Measurements from ENCODE around the gene SERINC2. TPM values are rescaled to one million over a fixed set of nuclear protein-coding genes. Genes with fewer than 3 reads are reported as not detected.
A peak's percentile ranks its signal among the peaks of the same experiment; 100 is the strongest.

SERINC2 gene
- total RNA-seq (1 to 10 TPM; 1.3 to 1.7 (median 1.4) TPM), polyA plus RNA-seq (2.5 TPM)
- long read RNA-seq, donor 1, partial matches to known transcripts: 1 of 5 reads
- long read RNA-seq, donor 1, other reads (novel, unspliced or antisense): 0 of 5 reads
- long read RNA-seq, donor 2, partial matches to known transcripts: 1 of 1 reads
- long read RNA-seq, donor 2, other reads (novel, unspliced or antisense): 0 of 1 reads
- long read RNA-seq, donor 3: 0 reads
- long read RNA-seq, donor 4: 0 reads

DNA sequence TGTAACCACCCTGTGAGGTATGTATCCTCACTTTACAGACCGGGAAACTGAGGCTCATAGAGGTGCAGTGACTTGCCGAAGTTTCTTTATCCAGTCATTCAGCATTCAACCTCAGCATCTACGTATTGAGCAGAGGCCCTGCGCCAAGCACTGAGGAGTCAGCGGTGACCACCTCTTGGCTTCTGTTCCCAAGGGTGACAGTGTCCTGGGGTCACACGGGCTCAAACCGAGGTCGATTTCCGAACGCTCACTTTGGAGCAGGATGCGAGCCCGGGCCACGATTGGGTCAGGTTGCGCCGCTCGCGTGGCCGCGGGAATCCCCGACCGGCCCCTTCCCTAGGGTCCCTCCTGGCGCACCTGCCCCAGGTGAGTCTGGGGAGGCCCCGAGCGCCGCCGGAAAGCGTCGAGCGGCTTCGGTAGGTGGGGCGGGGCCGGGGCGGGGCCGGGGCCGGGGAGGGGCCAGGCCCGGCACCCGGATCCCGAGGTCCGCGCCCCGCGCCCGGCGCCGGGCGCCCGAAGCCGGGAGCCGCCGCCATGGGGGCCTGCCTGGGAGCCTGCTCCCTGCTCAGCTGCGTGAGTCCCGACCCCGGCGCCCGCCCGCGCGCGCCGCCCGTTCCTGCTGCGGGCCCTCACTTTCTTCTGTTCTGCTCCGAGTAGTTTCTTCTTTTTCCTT lies at the start of gene SERINC2:
SERINC2 (plus strand) TSS at position 482 of the 673 bp plus-strand sequence; CDS start at position 535, 53 bp downstream.
- ATAC-seq: peak; percentile 57 to 60
- 3% methylated on average over 63 of the region's 63 CpGs for WGBS
- no peak within 1 kb of the TSS for H3K27ac ChIP-seq (ENCODE audit: low read length)
- peak within 1 kb of the TSS; percentile 78 for H3K4me3 ChIP-seq (ENCODE audit: low read length)
- H3K27me3 ChIP-seq (ENCODE audit: control insufficient read depth, insufficient read depth): no peaks in the 10 kb centered on the region
- H3K4me1 ChIP-seq (ENCODE audit: control insufficient read depth, insufficient read depth, low read length): peaks cover 3% of the 10 kb centered on the region
- no peaks in the 10 kb centered on the region for H3K9me3 ChIP-seq (ENCODE audit: control insufficient read depth, low read length)
- intact Hi-C loops (cut with DNase I): no loop called here
- DNase-seq: peak in 1 of 3 donors; percentile 53

DNA sequence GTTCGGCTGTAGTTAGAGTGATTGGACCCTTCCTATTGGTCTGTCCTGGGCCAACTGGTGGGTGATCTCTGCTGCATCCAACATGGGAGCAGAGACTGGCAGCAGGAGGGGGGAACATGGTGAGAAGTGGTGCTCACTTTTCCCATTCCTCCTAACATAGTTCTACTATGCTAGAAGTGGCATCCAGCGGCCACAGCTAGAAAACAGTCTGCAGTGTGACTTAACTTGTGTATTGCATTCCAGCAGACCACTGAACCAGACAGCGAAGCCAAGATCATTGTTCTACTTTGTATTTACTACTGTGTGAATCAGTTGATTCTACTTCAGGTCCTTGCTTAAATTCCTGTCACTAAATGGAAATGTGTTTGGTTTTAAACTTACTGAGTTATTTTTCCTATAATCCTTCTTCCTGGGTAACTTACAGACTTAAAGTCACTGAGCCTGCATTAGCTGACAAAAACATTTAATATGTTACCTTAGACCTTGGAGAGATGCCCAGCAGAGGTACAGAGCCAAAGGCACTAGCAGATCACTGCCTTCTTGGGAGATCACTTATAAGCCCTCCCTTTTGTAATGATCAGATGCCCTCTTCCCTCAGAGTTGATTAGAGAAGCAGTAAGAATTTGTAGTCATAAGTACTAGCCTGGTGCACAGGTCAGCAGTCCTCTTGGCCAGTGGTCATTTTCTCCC lies 48.3 kb upstream of the SERINC2 start:
- Histone ChIP-seq H3K27me3 (ENCODE audit: control insufficient read depth, insufficient read depth) (no peaks in the 10 kb centered on the region), H3K4me3 (ENCODE audit: low read length) (no peak overlapping the region), H3K9me3 (ENCODE audit: control insufficient read depth, low read length) (no peaks in the 10 kb centered on the region), H3K27ac (ENCODE audit: low read length) (peak overlapping the region; percentile 30), H3K4me1 (ENCODE audit: control insufficient read depth, insufficient read depth, low read length) (no peaks in the 10 kb centered on the region)
- 93% methylated on average over 3 of the region's 3 CpGs for WGBS
- no peak for ATAC-seq
- no peak for DNase-seq
- intact Hi-C loops (cut with DNase I): no loop called here

- 55% methylated on average over 2 of the region's 2 CpGs for WGBS
- DNase-seq: no peak
- Histone ChIP-seq H3K4me1 (ENCODE audit: control insufficient read depth, insufficient read depth, low read length) (peaks cover 3% of the 10 kb centered on the region), H3K4me3 (ENCODE audit: low read length) (no peak overlapping the region), H3K9me3 (ENCODE audit: control insufficient read depth, low read length) (no peaks in the 10 kb centered on the region), H3K27ac (ENCODE audit: low read length) (peak overlapping the region; percentile 69), H3K27me3 (ENCODE audit: control insufficient read depth, insufficient read depth) (no peaks in the 10 kb centered on the region)
- no peak for ATAC-seq
- intact Hi-C loops (cut with DNase I): no loop called here
Measured at GRCh38 chr1:31366796-31367195, 46.2 kb upstream of the SERINC2 start.

- Histone ChIP-seq H3K4me3 (ENCODE audit: low read length) (no peak overlapping the region), H3K4me1 (ENCODE audit: control insufficient read depth, insufficient read depth, low read length) (peaks cover 3% of the 10 kb centered on the region), H3K9me3 (ENCODE audit: control insufficient read depth, low read length) (no peaks in the 10 kb centered on the region), H3K27ac (ENCODE audit: low read length) (peak overlapping the region; percentile 69), H3K27me3 (ENCODE audit: control insufficient read depth, insufficient read depth) (no peaks in the 10 kb centered on the region)
- ATAC-seq: peak; percentile 35 to 43
- DNase-seq: peak; percentile 53 to 73 (median 72)
- 56% methylated on average over 3 of the region's 3 CpGs for WGBS
- intact Hi-C loops (cut with DNase I): no loop called here
Measured at GRCh38 chr1:31368611-31369107, 44.4 kb upstream of the SERINC2 start.

- Histone ChIP-seq H3K4me3 (ENCODE audit: low read length) (peak overlapping the region; percentile 38), H3K27me3 (ENCODE audit: control insufficient read depth, insufficient read depth) (no peaks in the 10 kb centered on the region), H3K9me3 (ENCODE audit: control insufficient read depth, low read length) (no peaks in the 10 kb centered on the region), H3K27ac (ENCODE audit: low read length) (peak overlapping the region; percentile 69), H3K4me1 (ENCODE audit: control insufficient read depth, insufficient read depth, low read length) (peaks cover 10% of the 10 kb centered on the region)
- ATAC-seq (no peak), DNase-seq (no peak)
- 40% methylated on average over 2 of the region's 2 CpGs for WGBS
- intact Hi-C loops (cut with DNase I): no loop called here
Measured at GRCh38 chr1:31370021-31370420, 43.0 kb upstream of the SERINC2 start.

GRCh38 chr1:31370565-31370964 lies 42.4 kb upstream of the SERINC2 start:
- ATAC-seq (no peak), DNase-seq (no peak)
- Histone ChIP-seq H3K27me3 (ENCODE audit: control insufficient read depth, insufficient read depth) (no peaks in the 10 kb centered on the region), H3K4me3 (ENCODE audit: low read length) (peak overlapping the region; percentile 38), H3K27ac (ENCODE audit: low read length) (peak overlapping the region; percentile 69), H3K9me3 (ENCODE audit: control insufficient read depth, low read length) (no peaks in the 10 kb centered on the region), H3K4me1 (ENCODE audit: control insufficient read depth, insufficient read depth, low read length) (peaks cover 10% of the 10 kb centered on the region)
- 80% methylated on average over 4 of the region's 4 CpGs for WGBS
- intact Hi-C loops (cut with DNase I): no loop called here

DNA sequence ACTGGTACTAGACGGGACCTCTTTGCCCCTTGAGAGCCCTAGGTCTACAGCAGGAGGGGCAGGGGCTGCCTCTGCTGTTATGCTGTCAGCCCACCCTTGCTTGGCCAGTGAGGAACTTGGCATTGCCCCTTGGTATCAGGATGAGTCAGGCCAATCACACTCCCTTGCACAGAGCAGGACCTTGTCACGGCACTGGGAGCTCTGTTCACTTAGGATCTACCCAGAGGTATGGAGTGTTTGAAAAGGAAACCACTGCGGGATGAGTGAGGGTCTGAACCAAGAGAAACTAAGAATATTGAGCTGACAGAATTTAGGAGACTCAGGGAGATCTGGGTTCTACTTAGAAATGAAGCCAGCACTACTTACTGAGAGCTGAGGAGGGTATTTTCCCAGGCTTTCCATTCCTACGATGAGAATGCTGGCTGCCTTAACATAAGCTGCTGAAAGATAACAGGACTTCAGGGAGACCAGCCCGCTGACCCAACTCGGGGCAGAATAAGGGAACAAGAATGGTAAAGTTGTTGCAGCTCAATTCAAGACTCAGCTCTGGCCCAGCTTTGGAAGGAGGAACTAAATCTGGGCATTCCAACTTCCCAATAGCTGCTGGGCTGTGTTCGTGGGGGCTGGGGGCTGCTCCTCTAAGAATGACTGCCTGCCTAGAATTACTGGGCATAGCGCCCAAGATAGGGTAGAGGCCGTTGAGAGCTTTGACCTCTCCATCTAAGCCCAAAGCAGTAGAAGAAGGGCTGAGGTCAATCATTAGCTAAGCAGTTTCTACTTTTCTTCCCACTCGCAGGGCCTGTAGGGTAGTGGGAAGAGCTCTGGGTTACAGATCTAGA lies 41.7 kb upstream of the SERINC2 start:
- intact Hi-C loops (cut with DNase I): no loop called here
- ATAC-seq: no peak
- WGBS: 36% methylated on average over 10 of the region's 10 CpGs
- H3K9me3 ChIP-seq (ENCODE audit: control insufficient read depth, low read length): no peaks in the 10 kb centered on the region
- DNase-seq: no peak
- H3K27me3 ChIP-seq (ENCODE audit: control insufficient read depth, insufficient read depth): no peaks in the 10 kb centered on the region
- H3K27ac ChIP-seq (ENCODE audit: low read length): peak overlapping the region; percentile 69
- H3K4me3 ChIP-seq (ENCODE audit: low read length): peak overlapping the region; percentile 38
- H3K4me1 ChIP-seq (ENCODE audit: control insufficient read depth, insufficient read depth, low read length): peaks cover 10% of the 10 kb centered on the region

DNA sequence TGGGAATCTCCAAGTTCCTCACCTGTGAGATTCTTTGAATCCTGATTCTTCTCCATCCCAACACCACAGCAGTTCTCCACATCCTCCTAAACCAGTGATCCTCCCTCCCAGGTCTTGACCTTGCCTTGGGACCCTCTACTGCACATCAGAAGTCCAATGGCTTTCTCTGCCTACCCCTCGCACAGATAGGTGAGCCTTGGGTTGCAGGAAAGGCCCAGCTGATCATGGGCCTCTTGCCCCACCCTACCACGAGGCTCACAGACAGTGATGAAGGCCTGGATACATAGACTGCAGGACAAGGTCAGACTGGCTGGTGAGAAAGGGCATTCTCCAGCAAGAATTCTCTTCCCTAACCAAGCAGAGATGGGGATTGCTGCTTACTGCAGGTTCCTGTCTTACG lies 41.0 kb upstream of the SERINC2 start:
- H3K4me1 ChIP-seq (ENCODE audit: control insufficient read depth, insufficient read depth, low read length): peaks cover 10% of the 10 kb centered on the region
- no peaks in the 10 kb centered on the region for H3K27me3 ChIP-seq (ENCODE audit: control insufficient read depth, insufficient read depth)
- 66% methylated on average over 3 of the region's 3 CpGs for WGBS
- H3K27ac ChIP-seq (ENCODE audit: low read length): peak overlapping the region; percentile 69
- no peak for ATAC-seq
- peak overlapping the region; percentile 38 for H3K4me3 ChIP-seq (ENCODE audit: low read length)
- no peaks in the 10 kb centered on the region for H3K9me3 ChIP-seq (ENCODE audit: control insufficient read depth, low read length)
- no peak for DNase-seq
- intact Hi-C loops (cut with DNase I): no loop called here

GRCh38 chr1:31372751-31373055 lies 40.3 kb upstream of the SERINC2 start:
- ATAC-seq (no peak), DNase-seq (no peak)
- Histone ChIP-seq H3K27me3 (ENCODE audit: control insufficient read depth, insufficient read depth) (no peaks in the 10 kb centered on the region), H3K4me1 (ENCODE audit: control insufficient read depth, insufficient read depth, low read length) (peaks cover 10% of the 10 kb centered on the region), H3K4me3 (ENCODE audit: low read length) (peak overlapping the region; percentile 38), H3K27ac (ENCODE audit: low read length) (peak overlapping the region; percentile 69), H3K9me3 (ENCODE audit: control insufficient read depth, low read length) (no peaks in the 10 kb centered on the region)
- 30% methylated on average over 10 of the region's 10 CpGs for WGBS
- intact Hi-C loops (cut with DNase I): no loop called here

DNA sequence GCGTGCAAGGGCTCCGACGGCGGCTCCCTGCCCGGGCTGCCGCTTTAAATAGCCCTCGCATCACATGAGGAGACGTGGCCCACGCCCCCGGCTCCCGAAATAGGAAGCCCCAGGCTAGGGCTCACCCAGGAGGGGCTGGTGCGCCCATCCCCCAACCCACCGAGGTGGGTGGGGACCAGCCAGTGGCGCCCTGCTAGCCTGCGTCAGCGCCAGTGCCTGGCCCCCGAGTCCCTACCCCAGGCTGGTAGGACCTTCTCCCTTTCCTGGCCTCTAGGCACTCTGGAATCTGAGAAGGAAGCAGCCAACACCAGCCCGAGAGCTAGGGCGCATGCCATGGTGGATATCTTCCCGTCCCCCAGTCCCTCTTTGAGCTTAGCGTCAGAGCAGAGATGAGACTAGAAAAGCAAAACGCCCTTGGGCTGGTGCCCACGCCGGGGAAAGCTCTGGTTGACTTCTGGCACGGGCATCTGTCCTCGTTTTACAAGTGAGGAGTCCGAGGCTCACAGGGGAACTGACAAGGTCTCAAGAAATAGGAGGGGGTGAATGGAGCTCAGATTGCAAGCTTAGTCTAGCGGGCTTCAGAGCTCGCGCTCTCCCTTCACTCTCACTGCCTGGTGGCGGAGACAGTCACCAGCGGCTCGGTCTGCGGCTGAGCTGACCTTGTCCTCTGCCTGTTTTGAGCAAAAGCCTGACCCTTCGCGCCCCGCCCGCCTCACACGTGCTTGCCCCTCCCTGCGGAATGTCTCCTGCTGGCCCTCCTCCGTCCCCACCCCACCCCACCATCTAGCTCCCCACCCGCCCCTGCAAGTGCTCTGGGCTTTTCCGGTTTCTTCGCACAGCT lies 39.7 kb upstream of the SERINC2 start, which contains the start of gene FABP3:
FABP3 (minus strand) TSS at position 21 of the 841 bp plus-strand sequence. CDS start 62 bp downstream, outside the sequence.
- WGBS: under 1% methylated on average over 44 of the region's 44 CpGs
- H3K27me3 ChIP-seq (ENCODE audit: control insufficient read depth, insufficient read depth): no peaks in the 10 kb centered on the region
- no peaks in the 10 kb centered on the region for H3K9me3 ChIP-seq (ENCODE audit: control insufficient read depth, low read length)
- intact Hi-C loops (cut with DNase I): no loop called here
- H3K4me3 ChIP-seq (ENCODE audit: low read length): peak within 1 kb of the TSS; percentile 38
- H3K4me1 ChIP-seq (ENCODE audit: control insufficient read depth, insufficient read depth, low read length): peaks cover 10% of the 10 kb centered on the region
- peak within 1 kb of the TSS; percentile 69 for H3K27ac ChIP-seq (ENCODE audit: low read length)
- DNase-seq: peak; percentile 81 to 93 (median 92)
- peak; percentile 80 to 82 for ATAC-seq
